GM19372 (cell line): ENCODE data around the gene ENOX2.
"Not testable (repeated sequence)": the region's sequence is repeated elsewhere in the genome, so short reads cannot be mapped to it uniquely, and the experiment has no call there.

ENCODE experiments used
- ATAC-seq: cut with Tn5 transposase; IDR thresholded peaks from one replicate; pipeline ENCODE4 v1.9.1; 2021; ENCODE audit warnings: mild to moderate bottlenecking, low read depth, moderate library complexity; ENCODE audit not compliant: unreplicated experiment

The ENOX2 gene, protein sequence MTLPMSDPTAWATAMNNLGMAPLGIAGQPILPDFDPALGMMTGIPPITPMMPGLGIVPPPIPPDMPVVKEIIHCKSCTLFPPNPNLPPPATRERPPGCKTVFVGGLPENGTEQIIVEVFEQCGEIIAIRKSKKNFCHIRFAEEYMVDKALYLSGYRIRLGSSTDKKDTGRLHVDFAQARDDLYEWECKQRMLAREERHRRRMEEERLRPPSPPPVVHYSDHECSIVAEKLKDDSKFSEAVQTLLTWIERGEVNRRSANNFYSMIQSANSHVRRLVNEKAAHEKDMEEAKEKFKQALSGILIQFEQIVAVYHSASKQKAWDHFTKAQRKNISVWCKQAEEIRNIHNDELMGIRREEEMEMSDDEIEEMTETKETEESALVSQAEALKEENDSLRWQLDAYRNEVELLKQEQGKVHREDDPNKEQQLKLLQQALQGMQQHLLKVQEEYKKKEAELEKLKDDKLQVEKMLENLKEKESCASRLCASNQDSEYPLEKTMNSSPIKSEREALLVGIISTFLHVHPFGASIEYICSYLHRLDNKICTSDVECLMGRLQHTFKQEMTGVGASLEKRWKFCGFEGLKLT

DNA sequence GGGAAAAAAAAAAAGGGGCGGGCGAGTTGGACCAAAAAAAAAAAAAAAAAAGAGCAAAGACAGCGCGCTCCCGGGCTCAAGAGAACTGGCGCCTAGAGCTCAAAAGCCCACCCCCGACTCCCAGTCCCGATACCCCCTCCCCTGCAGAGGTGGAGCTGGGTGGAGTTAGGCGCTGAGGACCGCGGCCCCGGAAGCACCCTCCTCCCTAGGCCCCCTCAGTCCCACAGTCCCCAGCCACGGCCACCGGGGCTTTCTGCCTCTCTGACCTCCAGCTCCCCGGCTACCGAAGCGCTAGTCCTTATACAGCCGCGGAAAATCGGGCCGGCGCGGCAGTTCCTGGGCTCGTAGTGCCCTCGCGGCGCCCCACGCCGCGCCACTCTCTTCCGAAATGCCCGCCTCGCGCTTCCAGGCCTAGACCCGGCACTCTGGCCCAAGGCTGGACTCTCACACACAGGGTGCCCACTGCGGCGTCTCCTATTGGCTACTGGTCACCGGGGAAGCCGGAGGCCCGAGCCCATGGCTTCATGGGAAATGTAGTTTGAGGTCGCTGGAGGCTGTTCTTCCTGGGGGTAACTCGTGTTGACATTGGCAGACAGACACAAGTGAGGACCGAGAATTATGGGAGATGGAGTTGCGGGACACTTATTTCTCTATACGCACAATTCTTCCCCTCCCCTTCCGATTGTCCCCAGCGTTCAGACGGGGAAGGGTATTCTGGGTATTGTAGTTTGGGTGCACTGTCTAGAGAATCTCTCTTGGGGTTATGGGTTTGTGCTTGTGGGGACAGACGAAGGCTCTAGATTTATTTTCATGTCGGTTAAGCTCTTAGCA lies at the start of gene ENOX2:
ENOX2 (minus strand) TSS at position 427 of the 831 bp plus-strand sequence. CDS start 199,993 bp downstream, outside the sequence.
- ATAC-seq: peak; percentile 95

DNA sequence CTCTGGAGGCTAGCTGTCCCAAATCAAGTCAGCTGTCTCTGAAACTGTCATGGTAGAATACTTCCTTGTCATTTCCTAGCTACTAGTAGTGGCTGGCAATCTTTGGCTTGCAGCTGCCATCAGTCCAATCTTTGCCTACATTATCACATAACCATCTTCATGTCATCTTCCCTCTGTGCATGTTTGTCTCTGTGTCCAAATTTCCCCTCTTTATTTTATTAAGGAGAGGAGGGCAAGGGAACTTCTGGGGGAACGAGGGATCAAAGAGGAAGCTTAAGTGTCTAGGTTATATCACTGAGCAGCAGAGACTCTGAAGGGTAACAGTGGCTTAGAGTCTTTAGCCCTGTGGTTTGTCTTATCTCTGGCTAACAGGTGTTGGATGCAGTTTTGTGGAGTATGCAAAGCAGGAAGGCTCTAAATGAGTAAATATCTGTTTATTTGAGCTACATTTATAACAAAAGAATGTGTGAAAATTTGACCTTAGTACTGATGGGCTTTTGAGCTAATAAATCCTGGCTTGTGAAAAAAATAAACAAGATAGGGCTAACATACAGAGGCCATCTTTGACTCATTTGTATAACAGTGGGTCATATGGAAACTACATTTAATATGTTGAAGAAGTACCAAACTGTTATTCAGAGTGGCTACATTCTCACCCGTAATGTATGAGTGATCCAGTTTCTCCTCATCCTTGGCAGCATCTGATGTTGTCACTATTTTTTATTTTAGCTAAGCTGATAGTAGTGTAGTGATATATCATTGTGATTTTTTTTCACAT lies 49.4 kb upstream of the ENOX2 start:
- ATAC-seq: no peak

DNA sequence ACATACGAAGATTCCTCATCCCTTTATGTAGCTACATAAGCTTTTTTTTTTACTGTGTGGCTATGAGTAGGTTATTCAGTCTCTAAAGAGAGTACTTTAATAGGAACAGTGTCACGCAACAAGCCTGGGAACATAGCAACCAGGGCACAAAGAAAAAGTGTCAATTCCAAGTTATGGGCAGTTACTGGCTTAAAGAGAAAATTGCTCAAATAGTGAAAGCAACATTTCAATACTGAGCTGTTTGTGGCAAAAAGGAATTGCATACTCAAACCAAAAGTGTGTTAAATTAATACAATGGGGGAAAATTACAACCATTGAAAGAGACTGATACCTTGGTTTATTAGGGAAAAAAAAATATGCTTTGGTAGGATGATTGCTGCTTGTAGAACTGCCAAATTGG lies 41.2 kb upstream of the ENOX2 start:
- no peak for ATAC-seq

- no peak for ATAC-seq
Measured at GRCh38 chrX:130937101-130937500, 34.1 kb upstream of the ENOX2 start.

- ATAC-seq: no peak
Measured at GRCh38 chrX:130933358-130933757, 30.3 kb upstream of the ENOX2 start.

DNA sequence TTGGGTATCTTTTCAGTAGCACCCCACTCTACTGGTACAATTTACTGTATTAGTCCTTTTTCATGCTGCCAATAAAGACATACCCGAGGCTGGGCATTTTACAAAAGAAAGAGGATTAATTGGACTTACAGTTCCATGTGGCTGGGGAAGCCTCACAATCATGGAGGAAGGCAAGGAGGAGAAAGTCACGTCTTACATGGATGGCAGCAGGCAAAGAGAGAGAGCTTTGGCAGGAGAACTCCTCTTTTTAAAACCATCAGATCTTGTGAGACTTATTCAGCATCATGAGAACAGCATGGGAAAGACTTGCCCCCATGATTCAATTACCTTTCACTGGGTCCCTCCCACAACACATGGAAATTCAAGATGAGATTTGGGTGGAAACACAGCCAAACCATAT lies 17.4 kb upstream of the ENOX2 start:
- ATAC-seq: not testable (repeated sequence)

GRCh38 chrX:130919676-130920075 lies 16.7 kb upstream of the ENOX2 start:
- not testable (repeated sequence) for ATAC-seq

DNA sequence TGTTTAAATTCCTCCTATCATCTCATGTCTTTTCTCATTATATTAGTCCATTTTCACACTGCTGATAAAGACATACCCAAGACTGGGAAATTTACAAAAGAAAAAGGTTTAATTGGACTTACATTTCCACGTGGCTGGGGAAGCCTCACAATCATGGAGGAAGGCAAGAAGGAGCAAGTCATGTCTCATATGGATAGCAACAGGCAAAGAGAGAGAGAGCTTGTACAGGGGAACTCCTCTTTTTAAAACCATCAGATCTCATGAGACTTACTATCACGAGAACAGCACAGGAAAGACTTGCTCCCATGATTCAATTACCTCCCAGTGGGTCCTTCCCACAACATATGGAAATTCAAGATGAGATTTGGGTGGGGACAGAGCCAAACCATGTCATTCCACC lies 15.5 kb upstream of the ENOX2 start:
- ATAC-seq: not testable (repeated sequence)

DNA sequence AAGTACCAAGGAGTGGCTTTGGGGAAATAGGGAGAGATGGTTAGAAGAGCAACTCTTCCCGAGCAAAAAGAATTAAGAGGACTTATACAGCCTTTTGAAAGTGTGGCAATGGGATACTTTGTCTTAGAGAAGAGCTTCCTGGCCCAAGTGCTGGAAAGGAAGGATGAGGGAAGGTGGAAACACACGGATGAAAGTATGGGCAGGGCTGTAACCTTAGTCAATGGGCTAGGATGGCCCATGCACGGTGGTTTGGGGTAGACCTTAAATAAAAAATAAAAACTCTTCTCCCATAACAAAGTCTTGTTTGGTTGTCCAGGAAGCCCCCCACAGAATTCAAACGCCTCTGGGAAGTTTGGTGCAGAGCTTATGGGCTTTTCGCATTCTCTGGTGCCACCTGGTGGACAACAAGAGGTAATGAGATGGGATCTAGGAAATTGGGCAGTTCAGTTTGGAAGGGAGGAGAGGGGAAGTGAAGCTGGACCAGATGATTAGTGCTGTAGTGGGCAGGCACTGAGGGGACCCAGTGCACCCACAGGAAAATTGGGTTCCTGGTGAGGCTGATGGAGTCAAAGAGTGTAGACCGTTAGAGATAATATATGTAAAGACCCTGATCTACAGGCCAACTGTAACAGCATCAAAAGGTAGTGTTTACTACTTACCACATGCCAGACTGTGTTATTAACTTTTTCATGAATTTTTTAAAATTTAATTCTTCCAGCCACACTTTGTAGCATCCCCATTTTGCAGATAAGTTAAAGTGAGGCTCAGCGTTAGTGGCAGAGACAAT lies 13.8 kb upstream of the ENOX2 start:
- ATAC-seq: no peak

DNA sequence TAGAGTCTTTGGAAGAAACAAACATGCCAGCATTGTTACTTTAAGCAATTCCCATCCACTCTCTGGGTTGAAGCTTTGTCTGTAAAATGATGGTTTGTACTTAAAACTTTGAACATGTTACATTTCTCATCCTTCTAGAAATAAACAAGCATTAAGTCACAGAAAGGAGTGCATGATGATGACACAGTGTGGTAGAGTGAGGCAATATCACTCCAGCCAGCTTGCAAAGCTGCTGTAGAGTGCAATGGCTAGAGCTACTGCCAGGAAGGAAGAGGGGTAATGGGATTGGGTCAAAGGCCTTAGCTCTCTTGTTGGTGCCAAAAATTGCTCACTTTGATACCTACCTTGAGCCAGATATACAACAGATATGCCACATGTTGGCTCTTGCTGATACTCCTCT lies 12.3 kb upstream of the ENOX2 start:
- ATAC-seq: no peak

- no peak for ATAC-seq
Measured at GRCh38 chrX:130909469-130910136, 6.6 kb upstream of the ENOX2 start.

DNA sequence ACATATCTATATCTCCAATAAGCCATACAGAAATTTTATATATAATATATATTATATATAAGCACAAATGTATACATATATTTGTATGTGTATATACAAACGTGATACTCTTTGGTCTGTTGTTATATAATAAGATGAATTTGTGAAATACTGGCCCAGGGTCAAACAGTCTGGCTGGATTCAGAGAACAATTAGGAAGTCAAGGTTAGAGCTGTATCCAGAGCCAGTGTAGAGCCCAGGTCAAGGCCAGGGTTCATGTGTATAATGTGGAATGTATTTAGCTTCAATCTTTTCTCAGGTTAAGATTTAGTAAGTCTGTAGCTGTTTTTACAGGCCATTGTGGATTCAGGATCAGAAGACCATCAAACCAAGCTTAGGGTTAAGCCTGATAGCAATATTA lies 3.8 kb upstream of the ENOX2 start:
- ATAC-seq: no peak

GRCh38 chrX:130902446-130902782 lies 595 bp downstream of the ENOX2 start:
- ATAC-seq: no peak

DNA sequence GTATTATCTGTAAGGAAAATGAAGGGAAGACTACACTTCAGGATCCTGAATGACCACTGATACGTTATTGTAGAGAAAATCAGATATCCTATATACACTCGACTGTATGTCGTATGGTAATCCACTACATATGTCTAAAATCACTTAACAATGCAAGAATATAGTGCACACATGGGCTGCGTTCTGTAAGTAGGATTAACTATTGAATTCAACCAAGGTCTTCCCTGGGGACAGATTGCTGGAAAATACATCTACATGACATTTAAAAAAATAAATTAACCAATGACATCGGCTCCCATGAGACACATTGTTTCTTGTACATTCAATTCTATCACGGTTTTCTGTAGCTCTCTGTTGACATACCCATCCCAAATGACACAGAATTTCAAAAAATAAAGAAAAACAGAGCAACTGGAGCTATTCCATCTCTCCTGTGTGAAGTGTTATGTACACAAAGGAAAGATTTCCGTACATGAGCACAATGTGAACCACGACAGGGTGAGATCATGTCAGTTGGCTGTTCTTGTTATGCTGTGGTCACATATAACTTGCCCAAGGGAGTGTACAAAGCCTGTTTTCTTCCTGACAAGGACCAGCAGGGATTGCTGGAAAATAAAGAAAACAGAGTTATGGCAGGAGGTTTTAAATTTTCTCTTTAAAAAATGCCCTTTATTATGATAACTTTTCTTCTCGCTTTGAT lies 6.1 kb downstream of the ENOX2 start:
- ATAC-seq: no peak

DNA sequence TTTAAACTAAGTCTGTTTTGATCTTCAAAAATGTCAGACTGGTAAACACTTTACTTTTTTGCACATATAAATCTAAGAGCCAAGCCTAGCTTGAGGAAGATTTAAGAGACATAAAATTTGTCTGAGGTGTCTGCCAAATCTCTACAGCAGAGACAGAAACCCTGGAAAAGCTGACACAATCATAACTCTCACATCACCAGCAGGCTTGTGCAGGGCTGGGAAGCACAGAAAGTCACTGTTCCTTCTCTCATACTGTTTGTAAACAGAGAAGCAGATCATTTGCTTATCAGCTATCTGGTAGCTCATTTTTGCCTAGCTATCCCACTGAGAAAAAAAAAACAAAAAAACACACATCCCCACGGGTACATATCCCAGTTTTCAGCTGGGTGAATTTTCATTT lies 7.0 kb downstream of the ENOX2 start:
- ATAC-seq: no peak

DNA sequence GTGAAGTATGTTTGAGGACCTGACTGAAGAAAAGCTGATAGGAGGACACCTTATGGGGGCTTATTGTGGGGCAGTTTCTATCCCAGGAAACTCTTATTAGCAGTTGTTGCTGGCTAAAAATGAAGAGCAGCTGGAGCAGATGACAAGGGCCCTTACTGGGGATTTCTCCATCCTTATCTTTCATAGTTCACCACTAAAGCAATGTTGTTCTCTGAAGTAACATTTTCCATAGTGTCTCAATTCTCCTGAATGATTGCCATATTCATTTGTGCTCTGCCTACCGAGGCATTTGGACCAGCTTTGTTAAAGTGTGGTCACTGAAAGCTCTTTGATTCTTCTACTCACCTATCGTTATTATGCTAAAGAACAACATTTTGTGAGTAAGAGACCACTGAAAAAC lies 7.7 kb downstream of the ENOX2 start:
- no peak for ATAC-seq

GRCh38 chrX:130893356-130894085 lies 9.5 kb downstream of the ENOX2 start:
- ATAC-seq: no peak

GRCh38 chrX:130887376-130887775 lies 15.6 kb downstream of the ENOX2 start:
- ATAC-seq: no peak
